Upper lobe of right lung (tissue), 1 donor: Measurements from ENCODE around the gene MRPS2. TPM values are rescaled to one million over a fixed set of nuclear protein-coding genes. Genes with fewer than 3 reads are reported as not detected.
"Not testable (repeated sequence)": the region's sequence is repeated elsewhere in the genome, so short reads cannot be mapped to it uniquely, and the experiment has no call there.

Experiments
- ATAC-seq: fragments of 200-7000 bp; cut with Tn5 transposase; one replicate; pipeline ENCODE4 v1.9.1; 2020; ENCODE audit warnings: mild to moderate bottlenecking, moderate library complexity
- DNase-seq: peaks from one replicate; pipeline ENCODE4 v3.0.0-alpha.2; 2020
- H3K27ac ChIP-seq: fragments of 200-600 bp; one replicate; pipeline ENCODE4 v1.8.0; 2022
- H3K27me3 ChIP-seq: fragments of 200-600 bp; one replicate; pipeline ENCODE4 v1.8.0; 2022; ENCODE audit warnings: mild to moderate bottlenecking
- H3K36me3 ChIP-seq: fragments of 200-600 bp; one replicate; pipeline ENCODE4 v1.8.0; 2022
- H3K4me1 ChIP-seq: fragments of 200-600 bp; one replicate; pipeline ENCODE4 v1.8.0; 2022
- H3K4me3 ChIP-seq: fragments of 200-600 bp; one replicate; pipeline ENCODE4 v1.8.0; 2022; ENCODE audit warnings: mild to moderate bottlenecking
- H3K9me3 ChIP-seq: fragments of 200-600 bp; one replicate; pipeline ENCODE4 v1.8.0; 2022
- CTCF ChIP-seq: fragments of 200-600 bp; IDR thresholded peaks from one replicate; pipeline ENCODE4 v1.8.0; 2022; ENCODE audit warnings: antibody characterized with exemption
- intact Hi-C: fragments of 100-400 bp; cut with DNase I; formaldehyde crosslinking; loops from one replicate; pipeline ENCODE4 v1.11.0; 2022
- total RNA-seq: library from RNA; stranded (reverse); fragmentation: NEBNext Ultra II Directional; extraction: Animal tissue kit (Norgen Biotek cat#: 25700); gene quantifications from one replicate; pipeline ENCODE4 v1.2.1, GENCODE V29; 2021
- donor health status: DM: no; HTN: yes; CAD: no; lungs with severe emphysema.

The MRPS2 gene
- total RNA-seq, 1 donor from 2014 or later: 23.0 TPM

- DNase-seq (peak; percentile 47), ATAC-seq (no peak)
- H3K4me1 ChIP-seq: no peaks in the 10 kb centered on the region
- H3K36me3 ChIP-seq: peaks cover 18% of the 10 kb centered on the region
- H3K27me3 ChIP-seq: no peaks in the 10 kb centered on the region
- no peak overlapping the region for H3K4me3 ChIP-seq
- intact Hi-C loops: no loop called here
- no peak for TF ChIP-seq CTCF
- H3K9me3 ChIP-seq: no peaks in the 10 kb centered on the region
- H3K27ac ChIP-seq: no peak overlapping the region
These were observed 7.8 kb downstream of the MRPS2 start for GRCh38 chr9:135508211-135508820.

GRCh38 chr9:135509458-135509857, 9.0 kb downstream of the MRPS2 start:
- intact Hi-C loops: no loop called here
- no peaks in the 10 kb centered on the region for H3K27me3 ChIP-seq
- ATAC-seq (no peak), DNase-seq (no peak)
- H3K27ac ChIP-seq: no peak overlapping the region
- no peaks in the 10 kb centered on the region for H3K9me3 ChIP-seq
- H3K4me1 ChIP-seq: no peaks in the 10 kb centered on the region
- TF ChIP-seq CTCF: no peak
- H3K36me3 ChIP-seq: peaks cover 6% of the 10 kb centered on the region
- no peak overlapping the region for H3K4me3 ChIP-seq

GRCh38 chr9:135512241-135512603, 11.7 kb downstream of the MRPS2 start:
- Histone ChIP-seq H3K9me3 (no peaks in the 10 kb centered on the region), H3K4me1 (no peaks in the 10 kb centered on the region), H3K4me3 (no peak overlapping the region), H3K27me3 (no peaks in the 10 kb centered on the region), H3K36me3 (no peaks in the 10 kb centered on the region), H3K27ac (no peak overlapping the region)
- ATAC-seq (no peak), DNase-seq (no peak)
- TF ChIP-seq CTCF: no peak
- intact Hi-C loops: no loop called here

- DNase-seq (peak; percentile 51), ATAC-seq (no peak)
- Histone ChIP-seq H3K27me3 (no peaks in the 10 kb centered on the region), H3K27ac (no peak overlapping the region), H3K4me1 (no peaks in the 10 kb centered on the region), H3K36me3 (no peaks in the 10 kb centered on the region), H3K9me3 (no peaks in the 10 kb centered on the region), H3K4me3 (no peak overlapping the region)
- no peak for TF ChIP-seq CTCF
- intact Hi-C loops: no loop called here
These were observed 12.4 kb downstream of the MRPS2 start for GRCh38 chr9:135512904-135513303.

GRCh38 chr9:135513351-135513846, 12.9 kb downstream of the MRPS2 start:
- Histone ChIP-seq H3K4me1 (no peaks in the 10 kb centered on the region), H3K27ac (no peak overlapping the region), H3K4me3 (no peak overlapping the region), H3K9me3 (no peaks in the 10 kb centered on the region), H3K27me3 (no peaks in the 10 kb centered on the region), H3K36me3 (no peaks in the 10 kb centered on the region)
- ATAC-seq (no peak), DNase-seq (peak; percentile 58)
- no peak for TF ChIP-seq CTCF
- intact Hi-C loops: no loop called here

- H3K4me3 ChIP-seq, DNase-seq, intact Hi-C loops, H3K27ac ChIP-seq, H3K27me3 ChIP-seq, ATAC-seq, H3K9me3 ChIP-seq, H3K4me1 ChIP-seq, H3K36me3 ChIP-seq: not testable (repeated sequence)
These were observed 13.4 kb downstream of the MRPS2 start for GRCh38 chr9:135513906-135514305.
